HL-60 (cell line): ENCODE measurements around the gene CD300LG.

Source experiments
- CTCF ChIP-seq: IDR thresholded peaks from one replicate; pipeline ENCODE4 v1.5.1; 2011; ENCODE audit warnings: low read length, control low read depth, inconsistent platforms; ENCODE audit not compliant: insufficient read depth
- POLR2AphosphoS5 ChIP-seq: IDR thresholded peaks from 2 replicates; pipeline ENCODE4 v1.6.1; 2012; ENCODE audit warnings: low read depth

- no peak for TF ChIP-seq POLR2AphosphoS5
- TF ChIP-seq CTCF, result no peak
Observed at GRCh38 chr17:43823350-43824084, 23.5 kb upstream of the CD300LG start.
